Gastrocnemius medialis (tissue), 4 donors: ENCODE measurements around the gene TRIM14.

Experiments used
- POLR2A ChIP-seq, 2 donors: fragments of 450-650 bp; IDR thresholded peaks; one replicate each; pipeline ENCODE4 v1.6.1; 2017; ENCODE audit warnings: antibody characterized with exemption in 2 of 2, mild to moderate bottlenecking in 2 of 2, moderate library complexity in 2 of 2
- TF ChIP-seq, protein P1 (sequence below), 5 experiments: fragments of 450-650 bp in 3 of 5; fragments of 200-600 bp in 2 of 5; sonication (generic) in 2 of 5; IDR thresholded peaks in 4 of 5; conservative IDR thresholded peaks in 1 of 5; 1 replicate in 4 of 5; 2 replicates in 1 of 5; pipeline ENCODE4 v1.5.1; 2016 to 2019; ENCODE audit warnings: antibody characterized with exemption in 5 of 5, mild to moderate bottlenecking in 3 of 5, moderate library complexity in 3 of 5

DNA sequence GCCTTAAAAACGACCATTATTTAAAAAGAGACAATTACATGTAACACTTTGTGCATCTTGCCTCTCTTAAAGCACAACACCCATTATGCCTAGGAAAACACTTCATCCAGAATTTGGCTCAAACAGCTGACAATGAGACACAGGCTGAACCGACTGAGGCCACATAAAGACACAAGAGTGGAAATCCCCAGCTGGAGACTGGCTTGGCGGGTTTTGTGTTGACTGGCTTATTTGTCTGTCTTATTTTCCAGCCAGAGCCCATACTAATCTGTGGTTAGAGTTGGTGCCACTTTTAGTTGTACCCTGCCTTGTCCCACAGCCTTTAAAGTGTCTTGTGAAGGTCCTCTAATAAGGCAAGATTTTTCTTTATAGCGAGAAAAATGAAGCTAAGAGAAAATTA, 21.2 kb downstream of the TRIM14 start:
- TF ChIP-seq, protein P1, sequence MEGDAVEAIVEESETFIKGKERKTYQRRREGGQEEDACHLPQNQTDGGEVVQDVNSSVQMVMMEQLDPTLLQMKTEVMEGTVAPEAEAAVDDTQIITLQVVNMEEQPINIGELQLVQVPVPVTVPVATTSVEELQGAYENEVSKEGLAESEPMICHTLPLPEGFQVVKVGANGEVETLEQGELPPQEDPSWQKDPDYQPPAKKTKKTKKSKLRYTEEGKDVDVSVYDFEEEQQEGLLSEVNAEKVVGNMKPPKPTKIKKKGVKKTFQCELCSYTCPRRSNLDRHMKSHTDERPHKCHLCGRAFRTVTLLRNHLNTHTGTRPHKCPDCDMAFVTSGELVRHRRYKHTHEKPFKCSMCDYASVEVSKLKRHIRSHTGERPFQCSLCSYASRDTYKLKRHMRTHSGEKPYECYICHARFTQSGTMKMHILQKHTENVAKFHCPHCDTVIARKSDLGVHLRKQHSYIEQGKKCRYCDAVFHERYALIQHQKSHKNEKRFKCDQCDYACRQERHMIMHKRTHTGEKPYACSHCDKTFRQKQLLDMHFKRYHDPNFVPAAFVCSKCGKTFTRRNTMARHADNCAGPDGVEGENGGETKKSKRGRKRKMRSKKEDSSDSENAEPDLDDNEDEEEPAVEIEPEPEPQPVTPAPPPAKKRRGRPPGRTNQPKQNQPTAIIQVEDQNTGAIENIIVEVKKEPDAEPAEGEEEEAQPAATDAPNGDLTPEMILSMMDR (IDR thresholded peaks at IDR 0.05 in 4 of 5, conservative IDR thresholded peaks at IDR 0.05 in 1 of 5): no peak
- no peak for TF ChIP-seq POLR2A (IDR thresholded peaks at IDR 0.05)
